Tibial nerve (tissue), 4 donors: Measurements from ENCODE around the gene C1orf167.

Experiments used
- EP300 ChIP-seq, 2 donors: sonication (generic); formaldehyde crosslinking; IDR thresholded peaks; one replicate each; pipeline ENCODE4 v1.6.1; 2017; ENCODE audit warnings: antibody characterized with exemption in 2 of 2, mild to moderate bottlenecking in 1 of 2
- POLR2A ChIP-seq, 2 donors: fragments of 450-650 bp; IDR thresholded peaks; one replicate each; pipeline ENCODE4 v1.6.1; 2017; ENCODE audit warnings: antibody characterized with exemption in 2 of 2, mild to moderate bottlenecking in 2 of 2, moderate library complexity in 2 of 2
- TF ChIP-seq, protein P1 (sequence below), 5 experiments: fragments of 200-600 bp in 3 of 5; fragments of 450-650 bp in 2 of 5; sonication (generic) in 3 of 5; IDR thresholded peaks; one replicate each; pipeline ENCODE4 v1.5.1; 2016 to 2019; ENCODE audit warnings: antibody characterized with exemption in 5 of 5, mild to moderate bottlenecking in 3 of 5, moderate library complexity in 2 of 5

- TF ChIP-seq EP300 (IDR thresholded peaks at IDR 0.05) (no peak), POLR2A (IDR thresholded peaks at IDR 0.05) (no peak)
- TF ChIP-seq, protein P1, sequence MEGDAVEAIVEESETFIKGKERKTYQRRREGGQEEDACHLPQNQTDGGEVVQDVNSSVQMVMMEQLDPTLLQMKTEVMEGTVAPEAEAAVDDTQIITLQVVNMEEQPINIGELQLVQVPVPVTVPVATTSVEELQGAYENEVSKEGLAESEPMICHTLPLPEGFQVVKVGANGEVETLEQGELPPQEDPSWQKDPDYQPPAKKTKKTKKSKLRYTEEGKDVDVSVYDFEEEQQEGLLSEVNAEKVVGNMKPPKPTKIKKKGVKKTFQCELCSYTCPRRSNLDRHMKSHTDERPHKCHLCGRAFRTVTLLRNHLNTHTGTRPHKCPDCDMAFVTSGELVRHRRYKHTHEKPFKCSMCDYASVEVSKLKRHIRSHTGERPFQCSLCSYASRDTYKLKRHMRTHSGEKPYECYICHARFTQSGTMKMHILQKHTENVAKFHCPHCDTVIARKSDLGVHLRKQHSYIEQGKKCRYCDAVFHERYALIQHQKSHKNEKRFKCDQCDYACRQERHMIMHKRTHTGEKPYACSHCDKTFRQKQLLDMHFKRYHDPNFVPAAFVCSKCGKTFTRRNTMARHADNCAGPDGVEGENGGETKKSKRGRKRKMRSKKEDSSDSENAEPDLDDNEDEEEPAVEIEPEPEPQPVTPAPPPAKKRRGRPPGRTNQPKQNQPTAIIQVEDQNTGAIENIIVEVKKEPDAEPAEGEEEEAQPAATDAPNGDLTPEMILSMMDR (IDR thresholded peaks at IDR 0.05): no peak
These were observed 6.1 kb downstream of the C1orf167 start for GRCh38 chr1:11767922-11768704.
